Osteocyte (in vitro differentiated cells): ENCODE data around the gene KASH5. TPM values are rescaled to one million over a fixed set of nuclear protein-coding genes. Genes with fewer than 3 reads are reported as not detected.

Experiments used
- DNase-seq: peaks from one replicate; pipeline ENCODE4 v3.0.0; 2021; ENCODE audit warnings: mixed read lengths; ENCODE audit not compliant: unreplicated experiment; ENCODE audit errors: extremely low spot score
- H3K27ac Mint-ChIP-seq: one replicate; pipeline ENCODE4 v1.8.0; 2021; ENCODE audit warnings: mild to moderate bottlenecking, mixed read lengths; ENCODE audit not compliant: unreplicated experiment
- H3K27me3 Mint-ChIP-seq: one replicate; pipeline ENCODE4 v1.8.0; 2021; ENCODE audit warnings: mixed read lengths; ENCODE audit not compliant: unreplicated experiment
- H3K36me3 Mint-ChIP-seq: one replicate; pipeline ENCODE4 v1.8.0; 2021; ENCODE audit warnings: mixed read lengths; ENCODE audit not compliant: unreplicated experiment
- H3K4me1 Mint-ChIP-seq: one replicate; pipeline ENCODE4 v1.8.0; 2021; ENCODE audit warnings: mixed read lengths; ENCODE audit not compliant: unreplicated experiment
- H3K4me3 Mint-ChIP-seq: one replicate; pipeline ENCODE4 v1.8.0; 2021; ENCODE audit warnings: mild to moderate bottlenecking, moderate library complexity, mixed read lengths; ENCODE audit not compliant: unreplicated experiment
- H3K9me3 Mint-ChIP-seq: one replicate; pipeline ENCODE4 v1.8.0; 2021; ENCODE audit warnings: mixed read lengths; ENCODE audit not compliant: unreplicated experiment
- total RNA-seq: library from RNA; stranded (reverse); gene quantifications from 2 replicates; pipeline ENCODE4 v1.2.1, GENCODE V29; 2021
- TF ChIP-seq, protein P1 (sequence below): fragments of 200-600 bp; sonication (generic); IDR thresholded peaks from 2 replicates; pipeline ENCODE4 v1.5.0; 2021; ENCODE audit warnings: antibody characterized with exemption, mild to moderate bottlenecking, moderate library complexity

The KASH5 gene
- total RNA-seq, 1 donor from 2014 or later: not detected

DNA sequence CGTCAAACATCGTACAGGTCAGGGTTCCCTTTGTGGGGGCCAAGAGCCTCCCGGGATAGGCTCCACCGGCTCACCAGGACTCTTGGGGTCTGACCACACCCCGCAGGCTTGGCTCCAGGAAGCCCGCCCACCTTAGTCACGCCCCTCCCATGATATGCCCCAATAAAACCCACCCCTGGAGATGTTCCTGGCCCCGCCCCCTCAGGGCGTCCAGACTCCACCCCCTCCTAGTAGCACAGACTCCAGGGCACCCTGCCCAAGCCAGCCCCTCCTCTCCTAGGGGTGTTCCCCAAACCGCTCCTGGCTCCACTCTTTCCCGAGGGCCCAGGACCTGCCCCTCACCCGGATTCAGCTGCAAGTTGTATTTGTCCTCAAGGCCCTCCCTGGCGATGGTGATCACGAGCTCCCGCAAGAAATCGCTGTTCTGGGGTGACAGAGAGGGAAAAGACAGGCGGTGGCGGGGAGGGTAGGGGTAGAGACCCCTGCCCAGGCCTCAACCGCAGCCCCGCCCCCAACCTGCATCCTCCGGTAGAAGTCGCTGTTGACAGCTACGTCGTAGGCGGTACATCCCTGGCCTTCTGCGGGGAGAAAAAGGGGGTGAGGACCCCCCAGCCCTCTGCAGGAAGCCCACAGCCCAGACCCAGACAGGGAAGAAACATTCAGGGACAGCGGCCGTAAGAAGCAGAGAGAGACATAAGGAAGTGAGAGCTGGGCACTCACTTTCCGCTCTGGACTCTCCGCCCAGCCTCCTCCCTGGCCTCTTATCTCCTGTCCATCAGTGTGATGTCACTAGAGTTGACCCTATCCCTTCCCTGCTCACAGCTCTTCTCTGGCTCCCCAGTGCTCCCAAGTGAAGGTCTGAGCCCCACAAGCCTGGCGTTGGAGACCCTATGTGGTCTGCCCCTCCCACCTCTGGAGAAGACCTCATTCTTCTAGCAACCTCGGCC, 59.7 kb downstream of the KASH5 start:
- Mint-ChIP-seq H3K4me3 (no peak overlapping the region), H3K27ac (no peak overlapping the region), H3K9me3 (no peaks in the 10 kb centered on the region)

GRCh38 chr19:49448432-49448786, 60.4 kb downstream of the KASH5 start:
- no peaks in the 10 kb centered on the region for H3K9me3 Mint-ChIP-seq
- H3K27ac Mint-ChIP-seq: no peak overlapping the region
- H3K4me3 Mint-ChIP-seq: no peak overlapping the region
- TF ChIP-seq, protein P1, sequence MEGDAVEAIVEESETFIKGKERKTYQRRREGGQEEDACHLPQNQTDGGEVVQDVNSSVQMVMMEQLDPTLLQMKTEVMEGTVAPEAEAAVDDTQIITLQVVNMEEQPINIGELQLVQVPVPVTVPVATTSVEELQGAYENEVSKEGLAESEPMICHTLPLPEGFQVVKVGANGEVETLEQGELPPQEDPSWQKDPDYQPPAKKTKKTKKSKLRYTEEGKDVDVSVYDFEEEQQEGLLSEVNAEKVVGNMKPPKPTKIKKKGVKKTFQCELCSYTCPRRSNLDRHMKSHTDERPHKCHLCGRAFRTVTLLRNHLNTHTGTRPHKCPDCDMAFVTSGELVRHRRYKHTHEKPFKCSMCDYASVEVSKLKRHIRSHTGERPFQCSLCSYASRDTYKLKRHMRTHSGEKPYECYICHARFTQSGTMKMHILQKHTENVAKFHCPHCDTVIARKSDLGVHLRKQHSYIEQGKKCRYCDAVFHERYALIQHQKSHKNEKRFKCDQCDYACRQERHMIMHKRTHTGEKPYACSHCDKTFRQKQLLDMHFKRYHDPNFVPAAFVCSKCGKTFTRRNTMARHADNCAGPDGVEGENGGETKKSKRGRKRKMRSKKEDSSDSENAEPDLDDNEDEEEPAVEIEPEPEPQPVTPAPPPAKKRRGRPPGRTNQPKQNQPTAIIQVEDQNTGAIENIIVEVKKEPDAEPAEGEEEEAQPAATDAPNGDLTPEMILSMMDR: no peak
- H3K27me3 Mint-ChIP-seq: no peaks in the 10 kb centered on the region
- H3K36me3 Mint-ChIP-seq: peaks cover 11% of the 10 kb centered on the region
- no peak for DNase-seq
- H3K4me1 Mint-ChIP-seq: peaks cover 27% of the 10 kb centered on the region

More for the DNA sequence above, 59.7 kb downstream of the KASH5 start:
- peaks cover 11% of the 10 kb centered on the region for H3K36me3 Mint-ChIP-seq
- no peaks in the 10 kb centered on the region for H3K27me3 Mint-ChIP-seq
- H3K4me1 Mint-ChIP-seq: peaks cover 25% of the 10 kb centered on the region
- TF ChIP-seq, protein P1: no peak
- DNase-seq: no peak

- Mint-ChIP-seq H3K4me3 (peak overlapping the region; percentile 97), H3K27me3 (no peaks in the 10 kb centered on the region), H3K4me1 (peaks cover 30% of the 10 kb centered on the region), H3K36me3 (peaks cover 11% of the 10 kb centered on the region), H3K27ac (peak overlapping the region; percentile 29), H3K9me3 (no peaks in the 10 kb centered on the region)
- DNase-seq: no peak
- TF ChIP-seq, protein P1: no peak
These were observed 62.4 kb downstream of the KASH5 start for GRCh38 chr19:49450405-49450804.

DNA sequence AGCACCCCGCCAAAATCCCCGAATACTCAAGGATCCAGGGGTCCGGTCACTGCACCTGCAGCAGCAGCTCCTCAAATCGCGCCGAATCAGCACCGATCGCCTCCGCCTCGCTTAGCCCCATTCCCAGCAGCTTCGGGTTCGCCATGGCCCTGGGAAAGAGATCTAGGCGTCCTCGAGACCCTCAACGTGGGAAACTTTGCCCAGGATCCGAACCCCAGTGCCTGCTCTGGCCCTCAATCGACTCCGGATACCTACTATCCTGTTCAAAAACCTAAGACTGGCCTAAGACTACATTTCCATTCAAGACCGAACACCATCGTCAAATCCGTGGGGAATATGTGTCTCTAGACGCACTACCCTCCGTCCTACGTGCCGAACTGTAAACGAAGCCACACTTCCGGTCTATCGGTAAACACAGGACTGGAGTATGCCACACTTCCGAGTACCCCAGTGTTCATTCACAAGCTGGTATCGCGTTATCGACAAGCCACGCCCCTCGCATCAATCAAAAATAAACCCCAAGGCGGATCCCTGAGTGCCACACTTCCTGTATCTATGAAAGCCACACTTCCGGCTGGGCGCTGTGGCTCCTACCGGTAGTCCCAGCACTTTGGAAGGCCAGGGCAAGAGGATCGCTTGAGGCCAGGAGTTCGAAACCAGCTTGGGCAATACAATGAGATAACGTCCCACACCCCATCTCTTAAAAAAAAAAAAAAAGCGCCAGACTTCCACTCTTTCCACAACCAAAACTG, 63.6 kb downstream of the KASH5 start, which contains the start of gene PIH1D1:
PIH1D1 (minus strand) TSS at position 385 of the 752 bp plus-strand sequence; CDS start at position 145, 240 bp downstream.
- H3K4me3 Mint-ChIP-seq: peak within 1 kb of the TSS; percentile 97
- peak; percentile 97 for DNase-seq
- no peaks in the 10 kb centered on the region for H3K27me3 Mint-ChIP-seq
- H3K9me3 Mint-ChIP-seq: no peaks in the 10 kb centered on the region
- H3K27ac Mint-ChIP-seq: peak within 1 kb of the TSS; percentile 99
- H3K36me3 Mint-ChIP-seq: peaks cover 9% of the 10 kb centered on the region
- H3K4me1 Mint-ChIP-seq: peaks cover 30% of the 10 kb centered on the region
- TF ChIP-seq, protein P1: no peak
